ENCODE results near the gene PHKB.

Gene PHKB

GRCh38 chr16:47734081-47734857 lies 273.1 kb downstream of the PHKB start:
- DNase-seq, result no peak

GRCh38 chr16:47734987-47735594 lies 274.0 kb downstream of the PHKB start:
- no peak for DNase-seq

- no peak for DNase-seq
Measured at GRCh38 chr16:47750371-47750770, 289.2 kb downstream of the PHKB start.

Measured in left hindlimb (tissue), 1 donor.